Smooth muscle cell (in vitro differentiated cells): ENCODE measurements around the gene ADARB2. TPM values are rescaled to one million over a fixed set of nuclear protein-coding genes. Genes with fewer than 3 reads are reported as not detected.

ENCODE experiments used
- DNase-seq: peaks from one replicate; lab custom pipeline; 2025; ENCODE audit not compliant: unreplicated experiment; lab: John Stamatoyannopoulos, UW
- H2AFZ ChIP-seq: fragments of 200-600 bp; sonication (generic); 2 replicates; pipeline ENCODE4 v1.6.0; 2016; ENCODE audit warnings: antibody characterized with exemption, low read depth, mild to moderate bottlenecking
- H3F3A ChIP-seq: fragments of 200-600 bp; sonication (generic); 2 replicates; pipeline ENCODE4 v1.6.0; 2017; ENCODE audit warnings: antibody characterized with exemption, low read depth
- H3K27ac ChIP-seq: fragments of 200-600 bp; sonication (generic); 2 replicates; pipeline ENCODE4 v1.5.1; 2016; ENCODE audit warnings: low read depth, mild to moderate bottlenecking
- H3K27me3 ChIP-seq: fragments of 200-600 bp; sonication (generic); 2 replicates; pipeline ENCODE4 v1.6.1; 2016; ENCODE audit warnings: low read depth, mild to moderate bottlenecking
- H3K36me3 ChIP-seq: fragments of 200-600 bp; sonication (generic); 2 replicates; pipeline ENCODE4 v1.5.1; 2016; ENCODE audit warnings: low read depth
- H3K4me1 ChIP-seq: fragments of 200-600 bp; sonication (generic); 2 replicates; pipeline ENCODE4 v1.5.1; 2016; ENCODE audit warnings: low read depth
- H3K4me2 ChIP-seq: fragments of 200-600 bp; sonication (generic); 2 replicates; pipeline ENCODE4 v1.6.0; 2016; ENCODE audit warnings: mild to moderate bottlenecking
- H3K4me3 ChIP-seq: fragments of 200-600 bp; sonication (generic); 2 replicates; pipeline ENCODE4 v1.5.1; 2016; ENCODE audit warnings: mild to moderate bottlenecking
- H3K79me2 ChIP-seq: fragments of 200-600 bp; sonication (generic); 2 replicates; pipeline ENCODE4 v1.6.0; 2016; ENCODE audit warnings: low read depth, mild to moderate bottlenecking
- H3K9ac ChIP-seq: fragments of 200-600 bp; sonication (generic); 2 replicates; pipeline ENCODE4 v1.6.0; 2016; ENCODE audit warnings: low read depth
- H3K9me3 ChIP-seq: fragments of 200-600 bp; sonication (generic); replicated peaks from 2 replicates; pipeline ENCODE4 v1.5.1; 2016; ENCODE audit warnings: low read depth
- H4K20me1 ChIP-seq: fragments of 200-600 bp; sonication (generic); 2 replicates; pipeline ENCODE4 v1.6.0; 2016; ENCODE audit warnings: low read depth
- CTCF ChIP-seq: fragments of 200-600 bp; sonication (generic); IDR thresholded peaks from 2 replicates; pipeline ENCODE4 v1.5.1; 2017; ENCODE audit warnings: borderline replicate concordance, mild to moderate bottlenecking, antibody characterized with exemption; ENCODE audit not compliant: insufficient read depth, poor library complexity, severe bottlenecking
- WGBS: methylation state at CpG from one replicate; pipeline ENCODE4 v1.1.7; 2016; ENCODE audit warnings: low lambda C conversion rate; 5-methylcytosine and 5-hydroxymethylcytosine counted together
- polyA plus RNA-seq: library from polyadenylated mRNA; unstranded; fragments of >200 nt; fragmentation: Nextera tagmentation; extraction: Ambion mirVana; gene quantifications from 2 replicates; pipeline ENCODE4 v1.2.1, GENCODE V29; 2016
- total RNA-seq: library from RNA; depleted of rRNA; stranded (reverse); fragments of >200 nt; gene quantifications from 2 replicates; pipeline ENCODE4 v1.2.3, GENCODE V29; 2014

Gene ADARB2
- total and polyA plus RNA-seq, 2 experiments from 2014 or later: 0.13 to 0.39 TPM

DNA sequence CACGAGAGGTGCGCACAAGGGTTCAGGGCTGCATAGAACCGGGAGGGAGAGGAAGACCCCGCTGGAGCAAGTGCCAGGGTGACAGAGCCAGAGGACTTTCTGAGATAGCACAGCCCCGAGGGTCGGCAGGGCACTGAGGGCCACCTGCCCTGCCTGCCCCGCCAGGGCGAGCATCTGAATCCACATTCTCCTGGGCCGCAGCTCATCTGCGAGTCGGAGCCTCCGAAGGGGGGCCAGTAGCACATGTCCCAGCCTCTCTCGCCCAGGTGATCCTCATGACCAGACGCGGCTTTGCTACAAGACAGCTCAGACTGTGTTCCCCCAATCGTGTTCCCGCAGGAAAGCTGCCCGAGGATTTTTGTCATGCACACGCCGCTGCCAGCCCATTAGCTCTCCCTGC is 71.2 kb downstream of the ADARB2 start:
- Histone ChIP-seq H3K4me3 (no peak overlapping the region), H3F3A (no peaks in the 10 kb centered on the region), H3K4me2 (no peak overlapping the region), H3K79me2 (no peaks in the 10 kb centered on the region), H2AFZ (no peak overlapping the region), H3K36me3 (no peaks in the 10 kb centered on the region), H3K27ac (no peak overlapping the region), H3K27me3 (no peaks in the 10 kb centered on the region), H4K20me1 (no peaks in the 10 kb centered on the region), H3K4me1 (no peaks in the 10 kb centered on the region), H3K9me3 (no peaks in the 10 kb centered on the region), H3K9ac (no peak overlapping the region)
- 95% methylated on average over 19 of the region's 20 CpGs for WGBS
- no peak for TF ChIP-seq CTCF
- no peak for DNase-seq

DNA sequence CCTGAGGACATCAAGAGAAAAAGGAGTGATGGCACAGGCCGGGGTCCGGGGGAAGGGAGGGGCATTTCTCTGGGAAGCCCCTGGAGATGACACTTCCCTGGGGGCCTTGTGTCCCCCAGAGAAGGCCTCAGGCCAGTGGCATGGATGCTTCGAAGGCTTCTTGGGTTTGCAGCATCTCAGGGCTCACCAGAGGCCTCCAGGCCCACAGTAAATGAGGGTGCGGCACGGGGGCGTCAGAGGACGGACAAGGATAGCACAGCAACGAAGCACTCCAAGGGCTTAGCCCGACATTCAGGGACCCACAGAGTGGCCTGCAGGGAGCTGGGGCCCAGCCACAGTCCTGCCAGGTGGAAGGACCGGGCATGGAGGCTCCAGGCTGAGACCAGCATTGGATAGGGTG is 71.6 kb downstream of the ADARB2 start:
- Histone ChIP-seq H4K20me1 (no peaks in the 10 kb centered on the region), H3K9me3 (no peaks in the 10 kb centered on the region), H3K9ac (no peak overlapping the region), H3F3A (no peaks in the 10 kb centered on the region), H3K4me1 (no peaks in the 10 kb centered on the region), H3K4me2 (no peak overlapping the region), H3K27ac (no peak overlapping the region), H2AFZ (no peak overlapping the region), H3K4me3 (no peak overlapping the region), H3K27me3 (no peaks in the 10 kb centered on the region), H3K79me2 (no peaks in the 10 kb centered on the region), H3K36me3 (no peaks in the 10 kb centered on the region)
- TF ChIP-seq CTCF: no peak
- no peak for DNase-seq
- 96% methylated on average over 10 of the region's 10 CpGs for WGBS

DNA sequence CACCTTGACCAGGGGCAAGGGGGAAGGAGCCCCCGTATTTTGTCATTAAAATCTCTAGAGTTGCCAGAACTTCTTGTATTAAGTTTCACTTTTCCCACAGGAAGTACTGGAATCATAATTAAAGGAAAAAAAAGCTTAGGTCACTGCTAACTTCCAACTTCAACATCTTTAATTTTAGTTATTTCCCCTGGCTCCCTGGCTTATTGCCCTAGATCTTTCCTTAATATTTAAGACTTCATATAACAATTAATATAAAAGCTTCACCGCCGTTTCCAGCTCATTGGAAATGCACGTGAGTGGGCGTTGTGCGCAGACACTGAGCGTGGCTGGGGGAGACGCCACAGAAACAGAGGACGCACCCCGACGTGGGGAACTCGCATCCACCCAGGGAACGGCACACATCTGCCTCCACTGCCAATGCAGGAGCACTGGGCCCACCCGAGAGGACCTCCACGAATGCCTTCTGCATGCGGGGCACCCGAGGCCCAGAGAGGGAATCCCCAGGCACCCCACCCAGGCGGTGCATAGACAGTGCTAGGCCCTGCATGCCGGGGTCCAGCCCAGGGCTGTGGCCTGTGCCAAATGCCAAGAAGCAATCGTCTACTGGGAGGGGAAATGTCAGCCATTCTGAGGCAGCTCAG is 72.2 kb downstream of the ADARB2 start:
- DNase-seq: no peak
- TF ChIP-seq CTCF: no peak

GRCh38 chr10:1664333-1664964 is 72.9 kb downstream of the ADARB2 start:
- 89% methylated on average over 15 of the region's 15 CpGs for WGBS
- no peaks in the 10 kb centered on the region for H3K27me3 ChIP-seq

More for the DNA sequence above, 72.2 kb downstream of the ADARB2 start:
- 94% methylated on average over 20 of the region's 20 CpGs for WGBS
- no peaks in the 10 kb centered on the region for H3K36me3 ChIP-seq
- H3K4me2 ChIP-seq: no peak overlapping the region
- H3K4me1 ChIP-seq: no peaks in the 10 kb centered on the region
- H3F3A ChIP-seq: no peaks in the 10 kb centered on the region
- no peak overlapping the region for H3K4me3 ChIP-seq
- H3K9ac ChIP-seq: no peak overlapping the region
- no peaks in the 10 kb centered on the region for H3K79me2 ChIP-seq
- H3K9me3 ChIP-seq: no peaks in the 10 kb centered on the region
- no peak overlapping the region for H2AFZ ChIP-seq
- H4K20me1 ChIP-seq: no peaks in the 10 kb centered on the region
- H3K27ac ChIP-seq: no peak overlapping the region
- H3K27me3 ChIP-seq: no peaks in the 10 kb centered on the region

More at GRCh38 chr10:1664333-1664964, 72.9 kb downstream of the ADARB2 start:
- Histone ChIP-seq H3F3A (no peaks in the 10 kb centered on the region), H3K79me2 (no peaks in the 10 kb centered on the region), H3K36me3 (no peaks in the 10 kb centered on the region), H3K9ac (no peak overlapping the region), H3K4me1 (no peaks in the 10 kb centered on the region), H3K27ac (no peak overlapping the region), H3K4me2 (no peak overlapping the region), H3K4me3 (no peak overlapping the region), H2AFZ (no peak overlapping the region), H3K9me3 (no peaks in the 10 kb centered on the region), H4K20me1 (no peaks in the 10 kb centered on the region)
- no peak for DNase-seq
- TF ChIP-seq CTCF: no peak
